SH-SY5Y (cell line): ENCODE data around the gene DDX42.

ENCODE experiments used
- GATA2 ChIP-seq: IDR thresholded peaks from 2 replicates; pipeline ENCODE4 v1.6.1; 2011; ENCODE audit warnings: mild to moderate bottlenecking, low read depth, low read length
- GATA3 ChIP-seq: IDR thresholded peaks from 2 replicates; pipeline ENCODE4 v1.6.1; 2011; ENCODE audit warnings: low read depth, mild to moderate bottlenecking, low read length, moderate library complexity

DNA sequence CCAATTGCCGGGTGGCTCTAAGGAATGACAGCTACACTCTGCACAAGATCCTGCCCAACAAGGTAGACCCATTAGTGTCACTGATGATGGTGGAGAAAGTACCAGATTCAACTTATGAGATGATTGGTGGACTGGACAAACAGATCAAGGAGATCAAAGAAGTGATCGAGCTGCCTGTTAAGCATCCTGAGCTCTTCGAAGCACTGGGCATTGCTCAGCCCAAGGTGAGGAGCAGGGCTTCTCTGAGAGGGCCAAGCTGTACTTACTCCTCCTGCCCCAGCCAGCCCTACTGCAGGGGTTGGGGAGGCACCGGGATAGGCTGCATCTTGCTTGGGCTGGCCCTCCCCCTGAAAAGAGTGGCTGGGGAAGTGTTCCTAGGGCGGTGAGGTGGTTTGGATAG, 56.3 kb downstream of the DDX42 start:
- TF ChIP-seq GATA3 = no peak
- TF ChIP-seq GATA2 = no peak
